ENCODE results near the gene SLC9A9.
"Not testable (repeated sequence)": the region's sequence is repeated elsewhere in the genome, so short reads cannot be mapped to it uniquely, and the experiment has no call there.

GRCh38 chr3:143798151-143798550, 50.1 kb downstream of the SLC9A9 start:
- TF ChIP-seq CTCF, POLR2A (IDR thresholded peaks at IDR 0.05): not testable (repeated sequence)

Measured in uterus (tissue), 2 donors.